Caco-2 (cell line): ENCODE data around the gene DIO3. TPM values are rescaled to one million over a fixed set of nuclear protein-coding genes. Genes with fewer than 3 reads are reported as not detected.

Experiments used
- BruUV-seq: library from RNA; stranded (reverse); fragments of 400-500 nt; replicated peaks from 2 replicates; lab custom pipeline; 2021; lab: Mats Ljungman, UMichigan
- CTCF ChIA-PET: fragments of 300-600 bp; sonication (Branson Sonifier 250); formaldehyde crosslinking; loops from one replicate; lab custom pipeline; 2022; ENCODE audit warnings: antibody characterized with exemption; lab: Charles Lee
- POLR2A ChIA-PET: fragments of 300-600 bp; sonication (Branson Sonifier 250); formaldehyde crosslinking; loops from one replicate; lab custom pipeline; 2022; ENCODE audit warnings: antibody characterized with exemption; lab: Charles Lee
- DNase-seq, 2 experiments: peaks; one replicate each; pipeline versions ENCODE4 v3.0.0 to v3.0.0-alpha.2; 2020 to 2022
- H3K27me3 ChIP-seq: replicated peaks from 2 replicates; pipeline ENCODE4 v1.6.0; 2011; ENCODE audit warnings: low read length; ENCODE audit not compliant: control insufficient read depth, insufficient read depth
- H3K36me3 ChIP-seq: 2 replicates; pipeline ENCODE4 v1.5.1; 2011; ENCODE audit warnings: low read length; ENCODE audit not compliant: control insufficient read depth, insufficient read depth
- H3K4me1 ChIP-seq: fragments of 250-450 bp; sonication (Bioruptor Pico); 2 replicates; pipeline ENCODE4 v1.5.1; 2020; ENCODE audit warnings: mild to moderate bottlenecking
- H3K4me3 ChIP-seq: 2 replicates; pipeline ENCODE4 v1.5.1; 2011; ENCODE audit warnings: low read depth, mild to moderate bottlenecking, control low read depth, low read length
- H3K9me3 ChIP-seq: fragments of 250-450 bp; sonication (Bioruptor Pico); 2 replicates; pipeline ENCODE4 v1.5.1; 2020; ENCODE audit warnings: mild to moderate bottlenecking, moderate library complexity
- H3K27ac Mint-ChIP-seq: one replicate; pipeline ENCODE4 v1.8.0; 2022; ENCODE audit warnings: mixed read lengths; ENCODE audit not compliant: unreplicated experiment
- H3K27me3 Mint-ChIP-seq: one replicate; pipeline ENCODE4 v1.8.0; 2022; ENCODE audit warnings: mixed read lengths; ENCODE audit not compliant: insufficient read depth, unreplicated experiment
- H3K36me3 Mint-ChIP-seq: one replicate; pipeline ENCODE4 v1.8.0; 2022; ENCODE audit warnings: mild to moderate bottlenecking, mixed read lengths; ENCODE audit not compliant: insufficient read depth, unreplicated experiment
- H3K4me1 Mint-ChIP-seq: one replicate; pipeline ENCODE4 v1.8.0; 2022; ENCODE audit warnings: low read depth, mixed read lengths; ENCODE audit not compliant: unreplicated experiment
- H3K4me3 Mint-ChIP-seq: one replicate; pipeline ENCODE4 v1.8.0; 2022; ENCODE audit warnings: mild to moderate bottlenecking, moderate library complexity, mixed read lengths; ENCODE audit not compliant: unreplicated experiment
- H3K9me3 Mint-ChIP-seq: one replicate; pipeline ENCODE4 v1.8.0; 2022; ENCODE audit warnings: mixed read lengths; ENCODE audit not compliant: unreplicated experiment
- intact Hi-C: fragments of 100-400 bp; cut with micrococcal nuclease; formaldehyde crosslinking; loops from one replicate; pipeline ENCODE4 v1.10.0; 2022; ENCODE audit not compliant: unreplicated experiment
- total RNA-seq: library from RNA; stranded (reverse); gene quantifications from 2 replicates; pipeline ENCODE4 v1.2.3, GENCODE V29; 2022
- TF ChIP-seq, protein P1 (sequence below), 2 experiments: fragments of 200-600 bp in 1 of 2; IDR thresholded peaks; 1 replicate in 1 of 2; 2 replicates in 1 of 2; pipeline versions ENCODE4 v1.5.1 to v1.8.0; 2011 to 2022; ENCODE audit warnings: antibody characterized with exemption in 1 of 2, control low read depth in 1 of 2, inconsistent platforms in 1 of 2, low read depth in 1 of 2, low read length in 1 of 2, mild to moderate bottlenecking in 1 of 2, moderate library complexity in 1 of 2; ENCODE audit not compliant: insufficient read depth in 1 of 2, severe bottlenecking in 1 of 2, unreplicated experiment in 1 of 2

The DIO3 gene
- total RNA-seq, 1 experiment from 2014 or later = 0.41 TPM

GRCh38 chr14:101583715-101584054 is 22.4 kb downstream of the DIO3 start:
- no peak overlapping the region for H3K4me3 Mint-ChIP-seq
- H3K4me1 Mint-ChIP-seq = no peaks in the 10 kb centered on the region
- no TSS peak for BruUV-seq
- H3K36me3 Mint-ChIP-seq = no peaks in the 10 kb centered on the region
- H3K27ac Mint-ChIP-seq = no peak overlapping the region
- no peak for DNase-seq
- H3K27me3 Mint-ChIP-seq = no peaks in the 10 kb centered on the region
- Histone ChIP-seq H3K9me3 (no peaks in the 10 kb centered on the region), H3K4me3 (no peak overlapping the region), H3K27me3 (no peaks in the 10 kb centered on the region), H3K36me3 (no peaks in the 10 kb centered on the region), H3K4me1 (no peaks in the 10 kb centered on the region)
- ChIA-PET POLR2A (no interaction called here), CTCF (interaction anchor here (0.6 kb wide), 1 partner anchor 712 kb away, joined by 4 read pairs; no protein-coding TSS in a partner anchor)
- no peaks in the 10 kb centered on the region for H3K9me3 Mint-ChIP-seq
- intact Hi-C loops = no loop called here
- TF ChIP-seq, protein P1, sequence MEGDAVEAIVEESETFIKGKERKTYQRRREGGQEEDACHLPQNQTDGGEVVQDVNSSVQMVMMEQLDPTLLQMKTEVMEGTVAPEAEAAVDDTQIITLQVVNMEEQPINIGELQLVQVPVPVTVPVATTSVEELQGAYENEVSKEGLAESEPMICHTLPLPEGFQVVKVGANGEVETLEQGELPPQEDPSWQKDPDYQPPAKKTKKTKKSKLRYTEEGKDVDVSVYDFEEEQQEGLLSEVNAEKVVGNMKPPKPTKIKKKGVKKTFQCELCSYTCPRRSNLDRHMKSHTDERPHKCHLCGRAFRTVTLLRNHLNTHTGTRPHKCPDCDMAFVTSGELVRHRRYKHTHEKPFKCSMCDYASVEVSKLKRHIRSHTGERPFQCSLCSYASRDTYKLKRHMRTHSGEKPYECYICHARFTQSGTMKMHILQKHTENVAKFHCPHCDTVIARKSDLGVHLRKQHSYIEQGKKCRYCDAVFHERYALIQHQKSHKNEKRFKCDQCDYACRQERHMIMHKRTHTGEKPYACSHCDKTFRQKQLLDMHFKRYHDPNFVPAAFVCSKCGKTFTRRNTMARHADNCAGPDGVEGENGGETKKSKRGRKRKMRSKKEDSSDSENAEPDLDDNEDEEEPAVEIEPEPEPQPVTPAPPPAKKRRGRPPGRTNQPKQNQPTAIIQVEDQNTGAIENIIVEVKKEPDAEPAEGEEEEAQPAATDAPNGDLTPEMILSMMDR (IDR thresholded peaks at IDR 0.05; ENCODE audit: insufficient read depth in 1 of 2, low read depth in 1 of 2, low read length in 1 of 2, severe bottlenecking in 1 of 2, unreplicated experiment in 1 of 2) = no peak

GRCh38 chr14:101584055-101584859 is 23.0 kb downstream of the DIO3 start:
- BruUV-seq = no TSS peak
- TF ChIP-seq, protein P1 (IDR thresholded peaks at IDR 0.05; ENCODE audit: insufficient read depth in 1 of 2, low read depth in 1 of 2, low read length in 1 of 2, severe bottlenecking in 1 of 2, unreplicated experiment in 1 of 2) = no peak
- intact Hi-C loops = no loop called here
- no peaks in the 10 kb centered on the region for H3K9me3 Mint-ChIP-seq
- Histone ChIP-seq H3K4me3 (peak overlapping the region; percentile 1; the same call in 1 of the 2 replicates), H3K4me1 (no peaks in the 10 kb centered on the region), H3K27me3 (no peaks in the 10 kb centered on the region), H3K36me3 (no peaks in the 10 kb centered on the region), H3K9me3 (no peaks in the 10 kb centered on the region)
- H3K27me3 Mint-ChIP-seq = no peaks in the 10 kb centered on the region
- POLR2A ChIA-PET = interaction anchor here (0.6 kb wide), 2 partner anchors 19 to 68 kb away, joined by 3 to 4 read pairs; no protein-coding TSS in a partner anchor
- H3K4me3 Mint-ChIP-seq = peak overlapping the region; percentile 38
- H3K27ac Mint-ChIP-seq = no peak overlapping the region
- no peaks in the 10 kb centered on the region for H3K36me3 Mint-ChIP-seq
- DNase-seq = peak in 1 of 2 experiments; percentile 36
- no peaks in the 10 kb centered on the region for H3K4me1 Mint-ChIP-seq
- CTCF ChIA-PET = no interaction called here

DNA sequence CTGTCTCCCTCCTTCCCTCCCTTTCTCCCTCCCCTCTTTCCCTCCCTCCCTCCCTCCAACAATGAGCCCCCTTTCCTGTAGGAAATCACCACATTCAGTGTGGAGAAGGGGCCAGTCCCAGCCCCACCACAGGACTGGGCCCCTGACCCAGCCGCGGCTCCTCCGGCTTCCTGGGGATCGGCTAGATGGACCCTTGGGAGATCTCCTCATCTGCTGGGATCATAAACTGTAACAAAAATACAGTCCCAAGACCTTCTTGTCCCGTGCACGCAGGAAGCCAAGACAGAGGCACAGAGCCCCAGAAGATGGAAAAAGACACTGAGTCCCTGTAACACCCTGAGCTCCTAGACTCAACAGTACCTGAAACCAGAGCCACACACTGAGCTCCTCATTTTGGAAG is 23.9 kb downstream of the DIO3 start:
- TF ChIP-seq, protein P1 (IDR thresholded peaks at IDR 0.05; ENCODE audit: insufficient read depth in 1 of 2, low read depth in 1 of 2, low read length in 1 of 2, severe bottlenecking in 1 of 2, unreplicated experiment in 1 of 2) = no peak
- BruUV-seq = no TSS peak
- no peaks in the 10 kb centered on the region for H3K36me3 Mint-ChIP-seq
- intact Hi-C loops = no loop called here
- no peak overlapping the region for H3K27ac Mint-ChIP-seq
- H3K27me3 Mint-ChIP-seq = no peaks in the 10 kb centered on the region
- no peaks in the 10 kb centered on the region for H3K4me1 Mint-ChIP-seq
- no peaks in the 10 kb centered on the region for H3K9me3 Mint-ChIP-seq
- DNase-seq = no peak
- no peaks in the 10 kb centered on the region for H3K27me3 ChIP-seq
- no peaks in the 10 kb centered on the region for H3K9me3 ChIP-seq
- CTCF ChIA-PET = no interaction called here
- H3K4me1 ChIP-seq = no peaks in the 10 kb centered on the region
- POLR2A ChIA-PET = no interaction called here
- no peaks in the 10 kb centered on the region for H3K36me3 ChIP-seq
- no peak overlapping the region for H3K4me3 Mint-ChIP-seq
- no peak overlapping the region for H3K4me3 ChIP-seq
